HepG2 (cell line): Measurements from ENCODE around the gene MOV10L1. TPM values are rescaled to one million over a fixed set of nuclear protein-coding genes. Genes with fewer than 3 reads are reported as not detected.
A peak's percentile ranks its signal among the peaks of the same experiment; 100 is the strongest.

Source experiments
- ATAC-seq: fragments of 200-7000 bp; cut with Tn5 transposase; 3 replicates; pipeline ENCODE4 v1.9.1; 2020; ENCODE audit warnings: mild to moderate bottlenecking, moderate library complexity
- BruUV-seq: library from RNA; stranded (reverse); fragments of 400-500 nt; replicated peaks from 2 replicates; lab custom pipeline; 2021; lab: Mats Ljungman, UMichigan
- CTCF ChIA-PET: fragments of 300-600 bp; formaldehyde crosslinking; extraction: SDS; loops from one replicate; lab custom pipeline; 2021; ENCODE audit warnings: low total read pairs, inconsistent platforms, low intra/inter-chr PET ratio; lab: Yijun Ruan, JAX
- POLR2A ChIA-PET: fragments of 350-600 bp; sonication (Branson Sonifier 250); formaldehyde crosslinking; loops from one replicate; lab custom pipeline; 2020; ENCODE audit warnings: antibody characterized with exemption, inconsistent platforms; lab: Yijun Ruan, JAX
- DNase-seq: peaks from one replicate; pipeline ENCODE4 v3.0.0-alpha.2; 2015; ENCODE audit warnings: low spot score
- FAIRE-seq: peaks from 3 replicates; lab custom pipeline; 2011; peaks lifted over from hg19 to GRCh38; lab: Jason Lieb, UNC
- H2AFZ ChIP-seq: one replicate; pipeline ENCODE4 v1.6.1; 2011; ENCODE audit warnings: low read length, inconsistent platforms
- H3K27ac ChIP-seq: fragments of 300-600 bp; 3 replicates; pipeline ENCODE4 v1.8.0; 2011; ENCODE audit warnings: mixed run types, mild to moderate bottlenecking, mixed read lengths, low read length, inconsistent platforms; ENCODE audit not compliant: insufficient read depth; ENCODE audit errors: extremely low read length
- H3K27me3 ChIP-seq, 2 experiments: fragments of 200-600 bp in 1 of 2; 2 replicates in 1 of 2; 3 replicates in 1 of 2; pipeline versions ENCODE4 v1.6.0 to v1.8.0; 2011; ENCODE audit warnings: low read length in 2 of 2, mild to moderate bottlenecking in 2 of 2, moderate library complexity in 2 of 2, inconsistent platforms in 1 of 2; ENCODE audit not compliant: insufficient read depth in 2 of 2, control insufficient read depth in 1 of 2
- H3K36me3 ChIP-seq, 2 experiments: fragments of 200-600 bp in 1 of 2; replicated peaks in 1 of 2; 2 replicates in 1 of 2; 3 replicates in 1 of 2; pipeline versions ENCODE4 v1.5.1 to v1.8.0; 2011; ENCODE audit warnings: low read length in 2 of 2, inconsistent platforms in 1 of 2; ENCODE audit not compliant: insufficient read depth in 2 of 2, control insufficient read depth in 1 of 2
- H3K4me1 ChIP-seq: 2 replicates; pipeline ENCODE4 v1.5.1; 2012; ENCODE audit warnings: low read length, inconsistent platforms; ENCODE audit not compliant: insufficient read depth
- H3K4me2 ChIP-seq: 2 replicates; pipeline ENCODE4 v1.6.0; 2011; ENCODE audit warnings: low read depth, low read length, inconsistent platforms
- H3K4me3 ChIP-seq, 3 experiments: fragments of 200-600 bp in 1 of 3; sonication (generic), shearing (Covaris generic) in 1 of 3; replicated peaks in 1 of 3; 2 replicates each; pipeline ENCODE4 v1.5.1; 2011 to 2016; ENCODE audit warnings: low read length in 3 of 3, inconsistent platforms in 2 of 3, low read depth in 2 of 3, mild to moderate bottlenecking in 2 of 3, control low read depth in 1 of 3, mixed read lengths in 1 of 3; ENCODE audit not compliant: insufficient read depth in 1 of 3
- H3K79me2 ChIP-seq: one replicate; pipeline ENCODE4 v1.6.1; 2011; ENCODE audit warnings: low read length, inconsistent platforms; ENCODE audit not compliant: insufficient read depth
- H3K9ac ChIP-seq: 2 replicates; pipeline ENCODE4 v1.6.0; 2011; ENCODE audit warnings: mild to moderate bottlenecking, low read depth, low read length, inconsistent platforms; ENCODE audit not compliant: insufficient read depth
- H3K9me3 ChIP-seq: 2 replicates; pipeline ENCODE4 v1.5.1; 2012; ENCODE audit warnings: mild to moderate bottlenecking, low read length
- H4K20me1 ChIP-seq: 2 replicates; pipeline ENCODE4 v1.6.0; 2011; ENCODE audit warnings: inconsistent platforms, mild to moderate bottlenecking, low read length, moderate library complexity; ENCODE audit not compliant: insufficient read depth
- ESRRA ChIP-seq: sonication (generic); formaldehyde crosslinking; IDR thresholded peaks from 2 replicates; pipeline ENCODE4 v1.5.1; 2020; ENCODE audit warnings: mild to moderate bottlenecking, low read depth, missing genetic modification reagents
- MAFF ChIP-seq: IDR thresholded peaks from 2 replicates; pipeline ENCODE4 v1.6.1; 2011; ENCODE audit warnings: low read depth, low read length, improper control_type of control experiment
- MAFK ChIP-seq, 2 experiments: IDR thresholded peaks in 1 of 2; conservative IDR thresholded peaks in 1 of 2; 2 replicates each; pipeline ENCODE4 v1.6.1; 2011; ENCODE audit warnings: improper control_type of control experiment in 2 of 2, low read length in 2 of 2
- RARG ChIP-seq: sonication (generic); formaldehyde crosslinking; IDR thresholded peaks from 2 replicates; pipeline ENCODE4 v1.4.0; 2020; ENCODE audit warnings: low read depth, mild to moderate bottlenecking, missing genetic modification reagents
- REXO4 ChIP-seq: sonication (generic); formaldehyde crosslinking; IDR thresholded peaks from 2 replicates; pipeline ENCODE4 v1.8.0; 2022; ENCODE audit warnings: missing genetic modification reagents, mild to moderate bottlenecking, borderline replicate concordance
- ZBTB20 ChIP-seq: sonication (generic); formaldehyde crosslinking; IDR thresholded peaks from 2 replicates; pipeline ENCODE4 v1.8.1; 2023; ENCODE audit warnings: missing genetic modification reagents, low read depth, mild to moderate bottlenecking, borderline replicate concordance
- ZFAT ChIP-seq: sonication (generic); formaldehyde crosslinking; conservative IDR thresholded peaks from 2 replicates; pipeline ENCODE4 v1.8.1; 2023; ENCODE audit warnings: missing genetic modification reagents, inconsistent platforms
- ZFP41 ChIP-seq: sonication (generic); formaldehyde crosslinking; IDR thresholded peaks from 2 replicates; pipeline ENCODE4 v1.4.0; 2020; ENCODE audit warnings: mild to moderate bottlenecking, missing genetic modification reagents, borderline replicate concordance
- ZNF253 ChIP-seq: sonication (generic); formaldehyde crosslinking; IDR thresholded peaks from 2 replicates; pipeline ENCODE4 v1.8.0; 2022; ENCODE audit warnings: mild to moderate bottlenecking, missing genetic modification reagents, borderline replicate concordance
- ZNF343 ChIP-seq: sonication (generic); formaldehyde crosslinking; IDR thresholded peaks from 2 replicates; pipeline ENCODE4 v1.4.0; 2020; ENCODE audit warnings: mild to moderate bottlenecking, missing genetic modification reagents
- WGBS: methylation state at CpG from one replicate; pipeline ENCODE4 v1.1.6; 2017; ENCODE audit warnings: low lambda C conversion rate; 5-methylcytosine and 5-hydroxymethylcytosine counted together
- in situ Hi-C: cut with HindIII; loops from 2 replicates; pipeline ENCODE4 v1.10.0; 2017; ENCODE audit warnings: low pct_unique_long_range_greater_than_20kb; ENCODE audit not compliant: extremely low pct_ligation_motif_present
- intact Hi-C: fragments of 100-400 bp; cut with micrococcal nuclease; formaldehyde crosslinking; loops from one replicate; pipeline ENCODE4 v1.10.0; 2022; ENCODE audit not compliant: unreplicated experiment
- polyA plus RNA-seq, 8 experiments: library from polyadenylated mRNA; depleted of rRNA in 3 of 8; stranded (reverse) in 7 of 8; unstranded in 1 of 8; fragments of >200 nt; fragmentation: Illumina TruSeq in 4 of 8; extraction: Trizol in 4 of 8; gene quantifications; 2 replicates each; pipeline versions ENCODE4 v1.2.1 to v1.2.3, GENCODE V29; 2011 to 2016; ENCODE audit warnings: low read depth in 4 of 8, missing spikeins in 1 of 8, mixed read lengths in 1 of 8; ENCODE audit not compliant: insufficient read depth in 1 of 8
- total RNA-seq, 5 experiments: library from RNA; depleted of rRNA; stranded (reverse); fragments of >200 nt; fragmentation: Illumina TruSeq; extraction: Trizol; gene quantifications; 2 replicates each; pipeline ENCODE4 v1.2.3, GENCODE V29; 2016; ENCODE audit warnings: low read depth in 1 of 5
- TF ChIP-seq, protein P1 (sequence below): sonication (generic); formaldehyde crosslinking; IDR thresholded peaks from 2 replicates; pipeline ENCODE4 v1.5.0; 2020; ENCODE audit warnings: missing genetic modification reagents
- TF ChIP-seq, protein P2 (sequence below): sonication (generic); formaldehyde crosslinking; IDR thresholded peaks from 2 replicates; pipeline ENCODE4 v1.5.0; 2020; ENCODE audit warnings: mild to moderate bottlenecking, missing genetic modification reagents
- TF ChIP-seq, protein P3 (sequence below): sonication (generic); formaldehyde crosslinking; IDR thresholded peaks from 2 replicates; pipeline ENCODE4 v1.5.0; 2020; ENCODE audit warnings: missing genetic modification reagents, mild to moderate bottlenecking, borderline replicate concordance

Gene MOV10L1
- total and polyA plus RNA-seq, 2 of the 13 experiments (the other 11 are each of a cell fraction or from before 2014, with no cell fraction given) = 0.11 to 0.12 TPM

DNA sequence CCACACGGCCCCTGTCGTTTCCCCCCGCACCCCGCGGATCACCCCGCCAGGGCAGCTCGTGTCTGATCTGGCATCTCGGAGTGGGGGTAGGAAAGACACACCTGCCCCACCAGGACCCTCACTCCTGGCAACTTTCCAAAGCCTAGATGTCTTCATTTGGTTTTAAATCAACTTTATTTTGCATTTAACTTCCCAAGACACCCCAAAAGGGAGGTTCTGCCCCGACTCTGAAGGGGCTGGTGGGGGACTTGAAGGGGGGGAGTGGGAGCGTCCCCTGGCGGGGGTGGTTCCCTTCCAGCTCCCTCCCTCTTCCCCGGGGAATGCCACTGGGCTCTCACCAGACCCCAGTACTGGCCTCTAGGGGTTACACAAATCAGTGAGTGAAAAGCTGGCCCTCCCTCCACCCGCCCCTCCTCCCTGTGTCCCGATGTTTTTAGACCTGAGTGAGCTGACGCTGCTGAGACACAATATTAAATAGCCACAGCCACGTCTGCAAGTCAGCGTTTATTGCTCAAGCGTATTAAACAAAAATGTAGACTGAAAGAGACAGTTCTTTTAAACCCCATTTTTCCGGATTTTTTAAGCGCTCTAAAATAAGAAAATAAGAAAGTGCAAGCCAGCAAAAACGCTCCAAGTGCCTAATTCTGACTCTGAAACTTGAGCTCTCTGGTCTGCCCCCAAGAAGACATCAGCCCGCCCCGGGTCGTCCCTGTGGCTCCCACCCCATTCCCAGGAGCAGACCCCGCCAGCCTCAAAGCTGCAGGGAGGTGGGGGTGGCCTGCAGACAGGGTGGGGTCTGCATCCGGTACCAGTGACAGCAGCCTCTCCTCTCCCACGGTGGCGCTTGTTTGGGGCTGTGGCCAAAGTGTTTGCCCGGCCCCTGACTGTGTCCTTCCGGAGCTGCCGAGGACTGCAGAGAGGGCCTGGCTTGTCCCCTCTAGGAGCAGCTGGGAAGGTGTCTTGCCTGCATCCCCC lies 30.6 kb upstream of the MOV10L1 start:
- no peak for TF ChIP-seq ZNF253 (CRISPR knock-in tag)
- TF ChIP-seq MAFF = peak; percentile 43; the same call in 1 of the 2 replicates
- TF ChIP-seq, protein P1, sequence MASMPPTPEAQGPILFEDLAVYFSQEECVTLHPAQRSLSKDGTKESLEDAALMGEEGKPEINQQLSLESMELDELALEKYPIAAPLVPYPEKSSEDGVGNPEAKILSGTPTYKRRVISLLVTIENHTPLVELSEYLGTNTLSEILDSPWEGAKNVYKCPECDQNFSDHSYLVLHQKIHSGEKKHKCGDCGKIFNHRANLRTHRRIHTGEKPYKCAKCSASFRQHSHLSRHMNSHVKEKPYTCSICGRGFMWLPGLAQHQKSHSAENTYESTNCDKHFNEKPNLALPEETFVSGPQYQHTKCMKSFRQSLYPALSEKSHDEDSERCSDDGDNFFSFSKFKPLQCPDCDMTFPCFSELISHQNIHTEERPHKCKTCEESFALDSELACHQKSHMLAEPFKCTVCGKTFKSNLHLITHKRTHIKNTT (CRISPR knock-in tag) = no peak
- TF ChIP-seq, protein P2, sequence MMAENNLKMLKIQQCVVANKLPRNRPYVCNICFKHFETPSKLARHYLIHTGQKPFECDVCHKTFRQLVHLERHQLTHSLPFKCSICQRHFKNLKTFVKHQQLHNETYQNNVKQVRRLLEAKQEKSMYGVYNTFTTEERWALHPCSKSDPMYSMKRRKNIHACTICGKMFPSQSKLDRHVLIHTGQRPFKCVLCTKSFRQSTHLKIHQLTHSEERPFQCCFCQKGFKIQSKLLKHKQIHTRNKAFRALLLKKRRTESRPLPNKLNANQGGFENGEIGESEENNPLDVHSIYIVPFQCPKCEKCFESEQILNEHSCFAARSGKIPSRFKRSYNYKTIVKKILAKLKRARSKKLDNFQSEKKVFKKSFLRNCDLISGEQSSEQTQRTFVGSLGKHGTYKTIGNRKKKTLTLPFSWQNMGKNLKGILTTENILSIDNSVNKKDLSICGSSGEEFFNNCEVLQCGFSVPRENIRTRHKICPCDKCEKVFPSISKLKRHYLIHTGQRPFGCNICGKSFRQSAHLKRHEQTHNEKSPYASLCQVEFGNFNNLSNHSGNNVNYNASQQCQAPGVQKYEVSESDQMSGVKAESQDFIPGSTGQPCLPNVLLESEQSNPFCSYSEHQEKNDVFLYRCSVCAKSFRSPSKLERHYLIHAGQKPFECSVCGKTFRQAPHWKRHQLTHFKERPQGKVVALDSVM (CRISPR knock-in tag) = no peak
- TF ChIP-seq REXO4 (CRISPR knock-in tag) = no peak
- no peak for TF ChIP-seq ZBTB20 (CRISPR knock-in tag)
- no peak for TF ChIP-seq ZNF343 (CRISPR knock-in tag)
- TF ChIP-seq MAFK (conservative IDR thresholded peaks at IDR 0.05 in 1 of 2, IDR thresholded peaks at IDR 0.05 in 1 of 2; ENCODE audit: low read length in 2 of 2) = peak; percentile 56 to 59; a peak in 3 of 4 replicates
- TF ChIP-seq ZFAT (CRISPR knock-in tag) = no peak
- TF ChIP-seq, protein P3, sequence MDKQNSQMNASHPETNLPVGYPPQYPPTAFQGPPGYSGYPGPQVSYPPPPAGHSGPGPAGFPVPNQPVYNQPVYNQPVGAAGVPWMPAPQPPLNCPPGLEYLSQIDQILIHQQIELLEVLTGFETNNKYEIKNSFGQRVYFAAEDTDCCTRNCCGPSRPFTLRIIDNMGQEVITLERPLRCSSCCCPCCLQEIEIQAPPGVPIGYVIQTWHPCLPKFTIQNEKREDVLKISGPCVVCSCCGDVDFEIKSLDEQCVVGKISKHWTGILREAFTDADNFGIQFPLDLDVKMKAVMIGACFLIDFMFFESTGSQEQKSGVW (CRISPR knock-in tag) = no peak
- no peak for TF ChIP-seq RARG (CRISPR knock-in tag)
- no peak for TF ChIP-seq ZFP41 (CRISPR knock-in tag)
- TF ChIP-seq ESRRA = no peak
- CTCF ChIA-PET = no interaction called here
- H2AFZ ChIP-seq = no peak overlapping the region
- in situ Hi-C loops (no loop called here), intact Hi-C loops (no loop called here)
- POLR2A ChIA-PET = no interaction called here
- H3K4me2 ChIP-seq = no peak overlapping the region
- no peaks in the 10 kb centered on the region for H4K20me1 ChIP-seq
- peaks cover 4 to 29% of the 10 kb centered on the region in 2 experiments for H3K27me3 ChIP-seq
- BruUV-seq = no TSS peak
- no peak for FAIRE-seq
- DNase-seq = peak; percentile 24
- no peak overlapping the region for H3K27ac ChIP-seq
- H3K4me1 ChIP-seq = peaks cover 7% of the 10 kb centered on the region; the same call in 1 of the 2 replicates
- no peak overlapping the region for H3K4me3 ChIP-seq
- H3K9ac ChIP-seq = no peak overlapping the region
- WGBS = 44% methylated on average over 20 of the region's 31 CpGs
- no peaks in the 10 kb centered on the region for H3K79me2 ChIP-seq
- ATAC-seq = peak; percentile 34; the same call in 2 of the 3 replicates
- H3K9me3 ChIP-seq = no peaks in the 10 kb centered on the region
- no peaks in the 10 kb centered on the region for H3K36me3 ChIP-seq
